A673 (cell line): Measurements from ENCODE around the gene DNLZ. TPM values are rescaled to one million over a fixed set of nuclear protein-coding genes. Genes with fewer than 3 reads are reported as not detected.
A peak's percentile ranks its signal among the peaks of the same experiment; 100 is the strongest.

Experiments used
- BruUV-seq: library from RNA; stranded (reverse); fragments of 400-500 nt; replicated peaks from 2 replicates; lab custom pipeline; 2021; lab: Mats Ljungman, UMichigan
- CTCF ChIA-PET: fragments of 300-600 bp; sonication (Branson Sonifier 250); formaldehyde crosslinking; loops from one replicate; lab custom pipeline; 2022; ENCODE audit warnings: antibody characterized with exemption; lab: Charles Lee
- POLR2A ChIA-PET: fragments of 300-600 bp; sonication (Branson Sonifier 250); formaldehyde crosslinking; loops from one replicate; lab custom pipeline; 2022; ENCODE audit warnings: antibody characterized with exemption; ENCODE audit not compliant: low non-redundant PET; lab: Charles Lee
- DNase-seq: peaks from one replicate; pipeline ENCODE4 v3.0.0-alpha.2; 2015; ENCODE audit warnings: low spot score
- H3K27ac ChIP-seq: fragments of 200-600 bp; sonication (generic); 2 replicates; pipeline ENCODE4 v1.5.1; 2016; ENCODE audit warnings: mixed run types, low read depth, mild to moderate bottlenecking, mixed read lengths, antibody characterized with exemption, low read length; ENCODE audit not compliant: poor library complexity, severe bottlenecking
- H3K27me3 ChIP-seq: fragments of 200-600 bp; sonication (generic); replicated peaks from 2 replicates; pipeline ENCODE4 v1.6.1; 2017; ENCODE audit warnings: mixed run types, low read depth, mild to moderate bottlenecking, mixed read lengths, antibody characterized with exemption, low read length; ENCODE audit not compliant: insufficient read depth, poor library complexity
- H3K36me3 ChIP-seq: fragments of 200-600 bp; sonication (generic); 2 replicates; pipeline ENCODE4 v1.6.1; 2016; ENCODE audit warnings: mixed run types, mild to moderate bottlenecking, mixed read lengths, antibody characterized with exemption, low read length; ENCODE audit not compliant: insufficient read depth, poor library complexity, severe bottlenecking
- H3K4me1 ChIP-seq: fragments of 200-600 bp; sonication (generic); 2 replicates; pipeline ENCODE4 v1.6.1; 2017; ENCODE audit warnings: mixed run types, mild to moderate bottlenecking, mixed read lengths, antibody characterized with exemption, low read length; ENCODE audit not compliant: insufficient read depth, poor library complexity, severe bottlenecking
- H3K4me3 ChIP-seq: fragments of 200-600 bp; sonication (generic); 2 replicates; pipeline ENCODE4 v1.5.1; 2016; ENCODE audit warnings: low read depth, mixed run types, mild to moderate bottlenecking, mixed read lengths, low read length; ENCODE audit not compliant: poor library complexity, severe bottlenecking
- H3K9me3 ChIP-seq: fragments of 200-600 bp; sonication (generic); 2 replicates; pipeline ENCODE4 v1.6.1; 2016; ENCODE audit warnings: mixed run types, low read depth, mild to moderate bottlenecking, mixed read lengths, antibody characterized with exemption, low read length; ENCODE audit not compliant: poor library complexity, severe bottlenecking
- EZH2 ChIP-seq: fragments of 200-600 bp; sonication (generic); IDR thresholded peaks from 2 replicates; pipeline ENCODE4 v1.6.1; 2017; ENCODE audit warnings: borderline replicate concordance, low read depth, mild to moderate bottlenecking, mixed read lengths, antibody characterized with exemption, low read length; ENCODE audit not compliant: poor library complexity, severe bottlenecking
- intact Hi-C: fragments of 100-400 bp; cut with micrococcal nuclease; formaldehyde crosslinking; loops from one replicate; pipeline ENCODE4 v1.10.0; 2022; ENCODE audit not compliant: unreplicated experiment
- total RNA-seq: library from RNA; stranded (reverse); gene quantifications from 2 replicates; pipeline ENCODE4 v1.2.3, GENCODE V29; 2021
- TF ChIP-seq, protein P1 (sequence below): fragments of 300-800, 200-600 bp; sonication (generic); conservative IDR thresholded peaks from 2 replicates; pipeline ENCODE4 v1.5.1; 2017; ENCODE audit warnings: low read depth, mild to moderate bottlenecking, antibody characterized with exemption, low read length, moderate library complexity, mixed read lengths

Gene DNLZ
- total RNA-seq, 1 experiment from 2014 or later, result 37.3 TPM

DNA sequence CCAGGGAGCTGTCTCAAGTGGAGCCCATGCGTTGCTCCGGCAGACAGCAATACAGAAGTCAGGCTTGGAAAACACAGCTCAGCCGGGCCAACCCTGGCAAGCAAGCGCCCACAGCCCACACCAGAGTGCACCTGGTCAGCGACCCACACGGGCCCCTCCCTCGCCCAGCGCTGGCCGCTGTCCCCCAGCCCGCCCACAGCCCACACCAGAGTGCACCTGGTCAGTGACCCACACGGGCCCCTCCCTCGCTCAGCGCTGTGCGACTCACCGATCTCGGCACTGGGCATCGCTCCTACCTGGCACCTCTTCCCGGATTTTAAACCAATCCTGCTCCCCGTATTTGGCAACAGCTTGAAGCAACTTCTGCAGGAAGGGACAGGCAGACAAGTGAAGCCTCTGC, 23.7 kb upstream of the DNLZ start:
- Histone ChIP-seq H3K4me3 (no peak overlapping the region), H3K9me3 (no peaks in the 10 kb centered on the region), H3K27me3 (no peaks in the 10 kb centered on the region), H3K4me1 (no peaks in the 10 kb centered on the region), H3K27ac (no peak overlapping the region), H3K36me3 (peaks cover 68% of the 10 kb centered on the region)
- TF ChIP-seq, protein P1, sequence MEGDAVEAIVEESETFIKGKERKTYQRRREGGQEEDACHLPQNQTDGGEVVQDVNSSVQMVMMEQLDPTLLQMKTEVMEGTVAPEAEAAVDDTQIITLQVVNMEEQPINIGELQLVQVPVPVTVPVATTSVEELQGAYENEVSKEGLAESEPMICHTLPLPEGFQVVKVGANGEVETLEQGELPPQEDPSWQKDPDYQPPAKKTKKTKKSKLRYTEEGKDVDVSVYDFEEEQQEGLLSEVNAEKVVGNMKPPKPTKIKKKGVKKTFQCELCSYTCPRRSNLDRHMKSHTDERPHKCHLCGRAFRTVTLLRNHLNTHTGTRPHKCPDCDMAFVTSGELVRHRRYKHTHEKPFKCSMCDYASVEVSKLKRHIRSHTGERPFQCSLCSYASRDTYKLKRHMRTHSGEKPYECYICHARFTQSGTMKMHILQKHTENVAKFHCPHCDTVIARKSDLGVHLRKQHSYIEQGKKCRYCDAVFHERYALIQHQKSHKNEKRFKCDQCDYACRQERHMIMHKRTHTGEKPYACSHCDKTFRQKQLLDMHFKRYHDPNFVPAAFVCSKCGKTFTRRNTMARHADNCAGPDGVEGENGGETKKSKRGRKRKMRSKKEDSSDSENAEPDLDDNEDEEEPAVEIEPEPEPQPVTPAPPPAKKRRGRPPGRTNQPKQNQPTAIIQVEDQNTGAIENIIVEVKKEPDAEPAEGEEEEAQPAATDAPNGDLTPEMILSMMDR, result no peak
- no peak for TF ChIP-seq EZH2
- DNase-seq, result no peak
- POLR2A ChIA-PET, result no interaction called here
- intact Hi-C loops, result no loop called here
- BruUV-seq, result no TSS peak
- CTCF ChIA-PET, result no interaction called here

DNA sequence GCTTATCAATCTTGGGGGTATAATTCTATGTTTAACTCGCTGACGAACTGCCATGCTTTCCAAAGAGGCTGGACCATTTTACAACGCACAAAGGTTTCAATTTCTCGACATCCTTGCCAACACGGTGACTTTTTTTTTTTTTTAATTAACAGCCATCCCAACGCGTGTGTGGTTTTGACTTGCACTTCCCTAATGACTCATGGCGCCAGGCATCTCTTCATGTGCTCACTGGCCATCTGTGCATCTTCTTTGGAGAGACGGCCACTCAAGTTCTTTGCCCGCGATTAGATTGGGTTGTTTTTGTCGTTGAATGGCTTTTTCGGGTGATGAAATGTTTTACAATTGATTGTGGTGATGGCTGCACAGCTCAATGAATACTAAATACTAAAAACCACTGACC, 22.5 kb upstream of the DNLZ start:
- BruUV-seq, result TSS peak; percentile 25
- ChIA-PET POLR2A (no interaction called here), CTCF (no interaction called here)
- no peaks in the 10 kb centered on the region for H3K4me1 ChIP-seq
- H3K27ac ChIP-seq, result no peak overlapping the region
- intact Hi-C loops, result no loop called here
- no peaks in the 10 kb centered on the region for H3K9me3 ChIP-seq
- H3K4me3 ChIP-seq, result no peak overlapping the region
- TF ChIP-seq EZH2, result no peak
- TF ChIP-seq, protein P1, result no peak
- H3K36me3 ChIP-seq, result peaks cover 66% of the 10 kb centered on the region
- no peak for DNase-seq
- no peaks in the 10 kb centered on the region for H3K27me3 ChIP-seq

DNA sequence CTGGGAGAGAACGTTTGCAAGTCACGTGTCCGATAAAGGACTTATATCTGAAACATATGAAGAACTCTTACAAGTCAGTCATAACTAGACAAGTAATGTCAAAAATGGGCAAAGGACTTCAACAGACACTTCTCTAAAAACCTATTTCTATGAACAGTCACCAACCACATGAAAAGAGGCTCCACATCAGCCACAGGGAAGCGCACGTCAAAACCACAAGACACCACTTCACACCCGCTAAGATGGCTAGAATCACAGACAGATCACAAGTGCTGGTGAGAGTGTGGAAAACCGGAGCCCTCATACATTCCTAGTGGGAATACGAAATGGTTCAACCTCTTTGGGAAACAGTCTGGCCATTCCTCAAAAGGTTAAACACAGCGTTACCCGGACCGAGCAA, 21.5 kb upstream of the DNLZ start:
- no peaks in the 10 kb centered on the region for H3K9me3 ChIP-seq
- DNase-seq, result no peak
- H3K4me1 ChIP-seq, result no peaks in the 10 kb centered on the region
- intact Hi-C loops, result no loop called here
- CTCF ChIA-PET, result no interaction called here
- POLR2A ChIA-PET, result no interaction called here
- no peak overlapping the region for H3K4me3 ChIP-seq
- H3K27ac ChIP-seq, result no peak overlapping the region
- H3K36me3 ChIP-seq, result peaks cover 67% of the 10 kb centered on the region
- no peaks in the 10 kb centered on the region for H3K27me3 ChIP-seq
- BruUV-seq, result no TSS peak
- no peak for TF ChIP-seq EZH2

DNA sequence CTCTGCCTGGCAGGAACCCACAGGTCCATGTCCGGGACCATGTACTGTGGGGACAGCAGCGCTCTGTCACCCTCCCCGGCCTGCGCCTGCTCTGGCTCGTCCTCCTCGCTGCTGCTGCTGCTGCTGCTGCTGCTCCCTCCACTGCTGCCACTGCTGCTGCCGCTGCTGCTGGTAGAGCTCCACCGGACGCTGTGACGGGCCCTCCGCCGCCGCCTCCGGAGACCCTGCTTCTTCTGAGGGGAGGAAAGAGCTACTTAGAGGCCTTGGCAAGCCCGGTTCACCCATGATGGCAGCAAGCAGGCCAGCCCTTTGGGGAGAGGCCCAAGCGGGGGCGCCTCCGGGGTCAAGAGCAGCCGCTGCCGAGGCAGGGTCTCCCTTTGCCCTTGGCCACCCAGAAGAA, 19.9 kb upstream of the DNLZ start:
- intact Hi-C loops, result no loop called here
- H3K27ac ChIP-seq, result no peak overlapping the region
- TF ChIP-seq, protein P1, result no peak
- no peak for TF ChIP-seq EZH2
- no peak for DNase-seq
- ChIA-PET POLR2A (no interaction called here), CTCF (no interaction called here)
- no peaks in the 10 kb centered on the region for H3K9me3 ChIP-seq
- H3K4me3 ChIP-seq, result no peak overlapping the region
- no TSS peak for BruUV-seq
- peaks cover 75% of the 10 kb centered on the region for H3K36me3 ChIP-seq
- H3K4me1 ChIP-seq, result no peaks in the 10 kb centered on the region
- H3K27me3 ChIP-seq, result no peaks in the 10 kb centered on the region
